GM12873 (cell line): ENCODE results near the gene ZNF507.

Experiments used
- CTCF ChIP-seq: IDR thresholded peaks from 2 replicates; pipeline ENCODE4 v1.5.1; 2012; ENCODE audit warnings: low read depth, mild to moderate bottlenecking, moderate library complexity, low read length, control low read depth; ENCODE audit not compliant: insufficient read depth; ENCODE audit errors: missing control alignments

The ZNF507 gene

DNA sequence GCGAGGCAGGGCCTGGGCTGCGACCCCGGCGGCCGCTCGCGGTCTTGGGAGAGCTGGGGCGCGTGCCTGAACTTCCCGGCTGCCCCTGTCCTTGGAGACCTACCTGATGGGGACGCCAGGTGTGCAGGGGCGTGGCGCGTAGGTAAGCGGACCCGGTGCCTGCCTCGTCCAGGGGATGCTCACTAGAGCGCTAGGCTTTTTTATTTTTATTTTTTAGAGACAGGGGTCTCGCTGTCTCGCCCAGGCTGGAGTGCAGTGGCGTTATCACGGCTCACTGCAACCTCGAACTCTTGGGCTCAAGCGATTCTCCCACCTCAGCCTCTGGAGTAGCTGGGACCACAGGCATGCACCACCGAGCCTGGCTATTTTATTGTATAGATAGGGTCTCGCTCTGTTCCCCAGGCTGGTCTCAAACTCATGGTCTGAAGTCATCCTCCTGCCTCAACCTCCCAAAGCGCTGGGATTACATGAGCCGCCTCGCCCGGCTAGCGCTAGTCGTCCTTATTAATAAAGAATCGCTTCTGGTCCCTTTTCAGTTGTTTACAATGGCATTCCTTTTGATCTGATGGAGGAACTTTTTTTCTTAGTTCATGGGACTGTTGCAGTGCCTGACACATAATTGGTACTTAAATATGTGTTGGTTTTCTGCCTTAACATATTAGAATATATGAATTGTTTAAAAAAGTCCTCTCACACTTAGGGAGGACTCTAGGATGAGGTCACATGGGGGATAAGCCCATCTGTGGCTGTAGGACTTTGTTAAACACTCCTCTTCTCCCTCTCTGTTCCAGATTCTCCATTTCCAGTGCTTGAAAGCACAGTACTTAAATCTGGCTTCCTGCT is 61.0 kb downstream of the ZNF507 start:
- no peak for TF ChIP-seq CTCF

GRCh38 chr19:32407004-32407992 is 61.9 kb downstream of the ZNF507 start:
- TF ChIP-seq CTCF: no peak

DNA sequence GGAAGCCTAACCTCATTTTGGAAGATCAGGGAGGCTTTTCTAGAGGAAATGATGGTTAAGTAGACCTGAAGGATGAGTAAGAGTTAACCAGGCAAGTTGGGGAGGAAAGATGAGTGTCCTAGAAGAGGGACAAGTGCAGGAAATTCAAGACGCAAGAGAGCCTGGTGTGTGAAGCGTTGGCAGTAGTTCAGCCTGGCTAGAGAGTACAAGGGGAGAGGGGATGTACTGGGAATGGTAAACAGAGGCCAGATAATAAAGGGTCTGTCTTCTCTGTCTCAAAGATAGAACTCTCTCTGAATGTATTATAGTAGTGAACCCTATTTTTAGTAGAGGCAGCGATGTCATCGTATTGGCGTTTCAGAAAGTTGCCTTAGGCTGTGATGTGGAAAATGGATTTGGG is 69.8 kb downstream of the ZNF507 start:
- no peak for TF ChIP-seq CTCF

GRCh38 chr19:32415669-32416068 is 70.3 kb downstream of the ZNF507 start:
- TF ChIP-seq CTCF: no peak

GRCh38 chr19:32416749-32417456 is 71.5 kb downstream of the ZNF507 start:
- no peak for TF ChIP-seq CTCF

DNA sequence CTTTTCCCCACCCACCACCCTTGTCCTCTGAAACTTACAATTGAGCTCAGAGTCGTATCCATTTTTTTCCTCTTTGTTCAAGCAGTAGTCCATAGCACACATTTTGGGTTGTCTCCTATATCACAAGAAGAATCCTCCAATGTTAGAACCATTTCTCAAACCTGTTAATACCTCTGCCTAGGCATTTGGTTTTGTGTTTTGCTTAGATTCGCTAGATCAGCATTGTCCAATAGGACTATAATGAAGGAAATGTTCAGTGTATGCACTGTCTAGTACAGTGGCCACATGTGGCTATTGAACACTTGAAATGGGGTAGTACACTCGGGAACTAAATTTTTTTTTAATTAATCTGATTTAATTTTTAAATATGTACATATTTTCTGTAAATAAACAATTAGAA is 72.7 kb downstream of the ZNF507 start:
- TF ChIP-seq CTCF: no peak
